Body of pancreas (tissue), 4 donors: ENCODE measurements around the gene ATP2B1. TPM values are rescaled to one million over a fixed set of nuclear protein-coding genes. Genes with fewer than 3 reads are reported as not detected.

Experiments
- ATAC-seq: fragments of 150-250 bp; one replicate; pipeline ENCODE4 v1.9.1; 2016
- DNase-seq, 4 donors: peaks; one replicate each; pipeline ENCODE4 v3.0.0-alpha.2; 2019
- H3K27ac ChIP-seq, 4 donors: fragments of 200-600 bp; sonication (generic); 1 replicate in 3 of 4; 2 replicates in 1 of 4; pipeline versions ENCODE4 v1.5.1 to v1.6.1; 2016 to 2019; ENCODE audit warnings: mild to moderate bottlenecking in 1 of 4, mixed read lengths in 1 of 4, moderate library complexity in 1 of 4
- H3K27me3 ChIP-seq, 2 donors: fragments of 200-600 bp; sonication (generic); one replicate each; pipeline ENCODE4 v1.6.0; 2016; ENCODE audit warnings: mild to moderate bottlenecking in 1 of 2
- H3K36me3 ChIP-seq, 2 donors: fragments of 200-600 bp; sonication (generic); replicated peaks in 1 of 2; 2 replicates each; pipeline ENCODE4 v1.5.1; 2016; ENCODE audit warnings: low read depth in 2 of 2; ENCODE audit not compliant: insufficient read depth in 1 of 2
- H3K4me1 ChIP-seq: fragments of 200-600 bp; sonication (generic); one replicate; pipeline ENCODE4 v1.6.0; 2016
- H3K4me3 ChIP-seq, 2 donors: fragments of 200-600 bp; sonication (generic); 1 replicate in 1 of 2; 2 replicates in 1 of 2; pipeline ENCODE4 v1.5.1; 2016 to 2019
- H3K9me3 ChIP-seq, 3 donors: fragments of 200-600 bp; sonication (generic); 1 replicate in 2 of 3; 2 replicates in 1 of 3; pipeline ENCODE4 v1.5.1; 2016
- POLR2A ChIP-seq, 3 donors: fragments of 450-650 bp; IDR thresholded peaks; one replicate each; pipeline ENCODE4 v1.6.1; 2016; ENCODE audit warnings: antibody characterized with exemption in 3 of 3, mild to moderate bottlenecking in 2 of 3
- whole genome bisulfite sequencing, 2 donors: methylation state at CpG; one replicate each; pipeline ENCODE4 v1.1.5; 2017; 5-methylcytosine and 5-hydroxymethylcytosine counted together
- intact Hi-C: fragments of 100-400 bp; cut with DNase I; formaldehyde crosslinking; loops from one replicate; pipeline ENCODE4 v1.15.1; 2023
- total RNA-seq, 2 donors: library from RNA; depleted of rRNA; stranded (reverse); fragments of >200 nt; gene quantifications; one replicate each; pipeline ENCODE4 v1.1.0, GENCODE V29; 2016
- TF ChIP-seq, protein P1 (sequence below), 7 experiments: fragments of 450-650 bp in 4 of 7; fragments of 200-600 bp in 3 of 7; sonication (generic) in 3 of 7; IDR thresholded peaks; one replicate each; pipeline ENCODE4 v1.5.1; 2016 to 2019; ENCODE audit warnings: antibody characterized with exemption in 7 of 7

Gene ATP2B1
- total RNA-seq, 2 donors from 2014 or later = 17.1 to 37.9 TPM

DNA sequence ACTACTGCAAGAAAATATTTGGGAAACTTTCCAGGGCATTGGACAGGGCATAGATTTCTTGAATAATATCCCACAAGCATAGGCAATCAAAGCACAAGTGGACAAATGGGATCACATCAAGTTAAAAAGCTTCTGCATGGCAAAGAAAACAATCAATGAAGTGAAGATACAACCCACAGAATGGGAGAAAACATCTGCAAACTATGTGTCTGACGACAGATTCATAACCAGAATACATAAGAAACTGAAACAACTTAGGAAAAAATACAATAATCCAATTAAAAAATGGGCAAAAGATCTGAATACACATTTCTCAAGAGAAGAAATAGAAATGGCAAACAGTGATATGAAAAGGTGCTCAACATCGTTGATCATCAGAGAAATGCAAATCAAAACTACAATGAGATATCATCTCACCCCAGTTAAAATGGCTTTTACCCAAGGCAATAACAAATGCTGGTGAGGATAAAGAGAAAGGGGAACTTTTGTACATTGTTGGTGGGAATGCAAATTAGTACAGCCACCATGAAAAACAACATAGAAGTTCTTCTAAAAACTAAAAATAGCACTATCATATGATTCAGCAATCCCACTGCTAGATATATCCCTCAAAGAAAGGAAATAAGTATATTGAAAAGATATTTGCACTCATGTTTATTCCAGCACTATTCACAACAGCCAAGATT is 33.8 kb upstream of the ATP2B1 start:
- no peak for TF ChIP-seq POLR2A (IDR thresholded peaks at IDR 0.05)
- Histone ChIP-seq H3K27me3 (no peaks in the 10 kb centered on the region), H3K4me1 (no peaks in the 10 kb centered on the region), H3K27ac (no peak overlapping the region), H3K9me3 (peaks cover 0 to 9% (median 0%) of the 10 kb centered on the region in 3 donors), H3K4me3 (no peak overlapping the region), H3K36me3 (no peaks in the 10 kb centered on the region)
- intact Hi-C loops = no loop called here
- ATAC-seq (no peak), DNase-seq (no peak)
- WGBS, 2 donors = 70 to 75% methylated on average over 2 of the region's 2 CpGs

DNA sequence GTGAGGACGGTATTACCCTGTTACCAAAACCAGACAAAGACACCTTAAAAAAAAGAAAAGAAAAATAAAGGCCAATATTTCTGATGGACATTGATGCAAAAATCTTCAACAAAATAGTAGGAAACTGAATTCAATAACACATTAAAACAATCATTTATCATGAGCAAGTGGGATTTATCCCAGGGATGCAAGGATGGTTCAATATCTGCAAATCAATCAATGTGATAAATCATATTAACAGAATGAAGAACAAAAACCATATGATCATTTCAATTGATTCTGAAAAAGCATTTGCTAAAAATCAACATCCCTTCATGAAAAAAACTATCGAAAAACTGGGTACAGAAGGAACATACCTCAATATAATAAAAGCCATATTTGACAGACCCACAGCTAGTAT is 32.3 kb upstream of the ATP2B1 start:
- H3K27me3 ChIP-seq = no peaks in the 10 kb centered on the region
- intact Hi-C loops = no loop called here
- no peaks in the 10 kb centered on the region for H3K4me1 ChIP-seq
- no peak for DNase-seq
- WGBS, 2 donors = 83 to 91% methylated on average over 2 of the region's 2 CpGs
- H3K27ac ChIP-seq = no peak overlapping the region
- no peak for ATAC-seq
- no peak for TF ChIP-seq POLR2A (IDR thresholded peaks at IDR 0.05)
- TF ChIP-seq, protein P1, sequence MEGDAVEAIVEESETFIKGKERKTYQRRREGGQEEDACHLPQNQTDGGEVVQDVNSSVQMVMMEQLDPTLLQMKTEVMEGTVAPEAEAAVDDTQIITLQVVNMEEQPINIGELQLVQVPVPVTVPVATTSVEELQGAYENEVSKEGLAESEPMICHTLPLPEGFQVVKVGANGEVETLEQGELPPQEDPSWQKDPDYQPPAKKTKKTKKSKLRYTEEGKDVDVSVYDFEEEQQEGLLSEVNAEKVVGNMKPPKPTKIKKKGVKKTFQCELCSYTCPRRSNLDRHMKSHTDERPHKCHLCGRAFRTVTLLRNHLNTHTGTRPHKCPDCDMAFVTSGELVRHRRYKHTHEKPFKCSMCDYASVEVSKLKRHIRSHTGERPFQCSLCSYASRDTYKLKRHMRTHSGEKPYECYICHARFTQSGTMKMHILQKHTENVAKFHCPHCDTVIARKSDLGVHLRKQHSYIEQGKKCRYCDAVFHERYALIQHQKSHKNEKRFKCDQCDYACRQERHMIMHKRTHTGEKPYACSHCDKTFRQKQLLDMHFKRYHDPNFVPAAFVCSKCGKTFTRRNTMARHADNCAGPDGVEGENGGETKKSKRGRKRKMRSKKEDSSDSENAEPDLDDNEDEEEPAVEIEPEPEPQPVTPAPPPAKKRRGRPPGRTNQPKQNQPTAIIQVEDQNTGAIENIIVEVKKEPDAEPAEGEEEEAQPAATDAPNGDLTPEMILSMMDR (IDR thresholded peaks at IDR 0.05) = no peak
- no peaks in the 10 kb centered on the region for H3K36me3 ChIP-seq
- H3K9me3 ChIP-seq = peaks cover 0 to 9% (median 0%) of the 10 kb centered on the region in 3 donors
- no peak overlapping the region for H3K4me3 ChIP-seq

DNA sequence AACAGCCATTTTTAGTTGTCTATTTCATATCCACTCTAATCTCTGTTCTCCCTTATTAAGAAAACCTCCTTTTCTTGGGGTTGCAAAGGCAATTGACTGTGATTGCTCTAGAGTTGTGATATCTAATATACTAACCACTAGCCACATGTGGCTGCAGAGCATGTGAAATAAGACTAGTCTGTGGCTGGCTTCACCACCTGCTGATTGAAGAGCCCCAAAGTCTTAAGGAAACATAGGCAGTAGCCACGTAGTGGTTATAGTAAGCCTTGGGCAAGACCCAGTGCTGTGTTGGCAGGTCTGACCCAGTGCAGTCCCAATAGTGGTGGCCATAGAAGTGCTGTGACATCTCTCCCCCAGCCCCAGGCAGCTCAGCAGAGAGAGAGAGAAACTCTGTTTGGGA is 28.4 kb upstream of the ATP2B1 start:
- ATAC-seq = no peak
- WGBS, 2 donors = 47% methylated on average over 1 of the region's 1 CpG; no CpG with 5 or more reads in 1 of the 2 donors
- intact Hi-C loops = no loop called here
- Histone ChIP-seq H3K4me1 (no peaks in the 10 kb centered on the region), H3K4me3 (no peak overlapping the region), H3K27ac (no peak overlapping the region), H3K27me3 (no peaks in the 10 kb centered on the region), H3K9me3 (peaks cover 0 to 9% (median 0%) of the 10 kb centered on the region in 3 donors), H3K36me3 (no peaks in the 10 kb centered on the region)
- DNase-seq = no peak
- TF ChIP-seq, protein P1 (IDR thresholded peaks at IDR 0.05) = no peak
- no peak for TF ChIP-seq POLR2A (IDR thresholded peaks at IDR 0.05)

DNA sequence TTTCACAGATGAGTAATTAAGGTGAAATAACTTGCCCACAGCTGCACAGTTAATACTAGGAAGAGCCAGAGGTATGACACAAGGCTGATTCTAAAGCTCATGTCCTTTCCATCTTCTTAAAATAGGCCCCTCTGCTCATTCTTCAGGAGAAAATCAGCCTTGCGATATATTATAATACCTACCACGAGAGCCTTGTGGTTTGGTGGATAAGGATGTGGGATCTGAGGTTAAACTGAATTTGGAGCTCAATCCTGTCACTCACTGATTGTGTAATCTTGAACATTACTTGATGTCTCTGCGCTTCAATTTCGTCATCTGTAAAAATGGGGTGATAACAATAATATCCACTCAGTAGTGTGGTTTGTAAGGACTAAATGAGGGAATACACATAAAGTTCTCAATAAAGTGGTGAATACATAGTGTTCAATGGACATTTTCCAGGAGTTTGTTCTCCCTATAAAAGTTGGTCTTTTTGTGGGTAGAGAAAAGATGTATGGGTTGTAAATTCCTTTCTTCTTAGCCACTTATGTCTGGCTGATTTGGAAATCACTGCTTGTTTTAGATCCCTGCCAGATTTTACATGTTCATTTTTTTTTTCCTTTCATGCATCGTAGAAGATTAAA is 25.1 kb upstream of the ATP2B1 start:
- H3K4me3 ChIP-seq = no peak overlapping the region
- no peak for TF ChIP-seq POLR2A (IDR thresholded peaks at IDR 0.05)
- TF ChIP-seq, protein P1 (IDR thresholded peaks at IDR 0.05) = no peak
- H3K9me3 ChIP-seq = no peaks in the 10 kb centered on the region
- no peaks in the 10 kb centered on the region for H3K4me1 ChIP-seq
- no peaks in the 10 kb centered on the region for H3K36me3 ChIP-seq
- DNase-seq = no peak
- intact Hi-C loops = no loop called here
- no peak overlapping the region for H3K27ac ChIP-seq
- H3K27me3 ChIP-seq = no peaks in the 10 kb centered on the region
- WGBS, 2 donors = 71 to 88% methylated on average over 5 of the region's 5 CpGs
- no peak for ATAC-seq

DNA sequence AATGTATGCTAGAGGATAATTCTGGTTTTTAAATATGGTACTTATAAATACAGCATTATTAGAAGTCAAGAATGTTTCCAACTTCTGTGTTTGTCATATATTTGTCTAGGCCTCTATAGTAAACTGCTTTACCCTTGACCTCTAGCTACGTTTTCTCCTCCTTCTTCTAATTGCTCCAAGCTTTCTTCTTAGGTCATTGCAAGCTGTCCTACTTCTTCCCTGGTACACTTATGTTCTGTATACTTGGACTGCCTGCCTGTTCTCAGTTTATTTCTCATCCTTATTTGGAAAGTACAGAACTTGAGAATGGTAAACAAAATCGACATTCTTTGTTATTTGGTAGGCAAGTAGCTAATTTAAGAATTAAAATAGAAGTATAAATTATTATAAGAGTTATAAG is 23.9 kb upstream of the ATP2B1 start:
- WGBS, 2 donors = 48 to 51% methylated on average over 2 of the region's 2 CpGs
- Histone ChIP-seq H3K27me3 (no peaks in the 10 kb centered on the region), H3K9me3 (no peaks in the 10 kb centered on the region), H3K36me3 (no peaks in the 10 kb centered on the region), H3K27ac (no peak overlapping the region), H3K4me3 (no peak overlapping the region), H3K4me1 (no peaks in the 10 kb centered on the region)
- TF ChIP-seq, protein P1 (IDR thresholded peaks at IDR 0.05) = no peak
- no peak for TF ChIP-seq POLR2A (IDR thresholded peaks at IDR 0.05)
- DNase-seq = no peak
- ATAC-seq = no peak
- intact Hi-C loops = no loop called here
